GM18519 (cell line): Measurements from ENCODE around the gene ZFHX2.
"Not testable (repeated sequence)": the region's sequence is repeated elsewhere in the genome, so short reads cannot be mapped to it uniquely, and the experiment has no call there.

Source experiments
- ATAC-seq: cut with Tn5 transposase; IDR thresholded peaks from one replicate; pipeline ENCODE4 v1.9.1; 2021; ENCODE audit warnings: mild to moderate bottlenecking, moderate library complexity; ENCODE audit not compliant: unreplicated experiment, low FRiP score

The ZFHX2 gene

DNA sequence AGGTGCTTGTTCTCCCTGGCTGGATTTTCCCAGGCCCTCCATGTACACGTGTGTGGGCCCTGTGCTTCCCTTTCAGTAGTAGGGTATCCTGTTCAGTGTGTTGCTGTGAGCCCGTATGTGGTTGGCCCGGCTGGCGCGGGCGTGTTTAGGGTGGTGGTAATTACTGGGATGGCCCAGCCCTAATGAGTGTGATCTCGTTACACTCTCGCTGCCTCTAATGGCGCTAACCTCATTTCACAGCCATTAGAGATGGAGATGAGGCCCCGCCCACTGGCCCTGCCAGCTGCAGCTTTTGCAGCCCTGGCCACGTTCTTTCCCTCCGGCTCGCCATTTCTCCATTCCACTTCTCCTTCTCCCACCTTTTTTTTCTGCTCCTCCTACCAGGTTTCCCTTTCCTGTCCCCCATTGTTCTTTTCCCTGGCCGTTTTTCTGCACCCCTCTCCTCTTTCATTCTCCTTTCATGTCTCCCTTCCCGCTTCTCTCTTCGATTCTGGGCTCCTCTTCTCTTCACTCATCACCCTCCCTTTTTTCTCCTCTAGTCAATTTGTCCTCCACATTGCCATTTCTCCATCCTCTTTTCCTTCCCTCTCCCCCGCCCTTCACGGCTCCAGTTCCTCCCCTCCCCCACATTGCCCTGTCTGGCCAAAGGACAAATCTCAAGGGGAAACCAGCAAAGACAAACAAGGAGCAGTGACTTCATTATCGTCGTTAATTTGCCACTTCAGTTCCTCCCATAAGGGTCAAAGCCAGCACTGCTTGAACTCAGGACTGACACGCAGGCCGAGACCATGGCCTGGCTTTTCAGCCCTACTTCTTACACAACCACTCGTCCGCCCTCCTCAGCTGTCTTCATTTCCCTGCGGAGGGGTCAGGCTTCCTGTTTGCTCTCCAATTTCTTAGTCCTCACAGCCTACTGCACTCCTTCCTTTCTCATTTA lies 6.8 kb downstream of the ZFHX2 start:
- no peak for ATAC-seq

DNA sequence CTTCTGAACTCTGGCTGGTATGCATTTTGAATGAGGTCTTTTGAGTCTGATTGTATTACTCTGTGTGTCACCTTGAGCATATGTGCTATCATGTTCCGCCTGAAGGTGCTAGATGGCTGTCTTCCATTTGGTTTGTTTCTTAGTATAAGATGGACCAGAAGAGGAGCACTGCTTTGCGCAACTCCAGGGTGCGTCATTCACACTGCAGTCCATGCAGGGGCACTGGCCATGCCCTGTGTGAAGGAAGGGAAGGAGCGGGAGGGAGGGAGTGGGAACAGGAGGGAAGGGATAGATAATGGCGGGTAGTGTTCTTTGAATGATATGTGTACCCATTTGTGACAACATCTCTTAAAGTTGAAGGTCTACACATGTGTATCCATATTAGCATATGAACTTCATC lies 8.2 kb downstream of the ZFHX2 start:
- ATAC-seq, result no peak

DNA sequence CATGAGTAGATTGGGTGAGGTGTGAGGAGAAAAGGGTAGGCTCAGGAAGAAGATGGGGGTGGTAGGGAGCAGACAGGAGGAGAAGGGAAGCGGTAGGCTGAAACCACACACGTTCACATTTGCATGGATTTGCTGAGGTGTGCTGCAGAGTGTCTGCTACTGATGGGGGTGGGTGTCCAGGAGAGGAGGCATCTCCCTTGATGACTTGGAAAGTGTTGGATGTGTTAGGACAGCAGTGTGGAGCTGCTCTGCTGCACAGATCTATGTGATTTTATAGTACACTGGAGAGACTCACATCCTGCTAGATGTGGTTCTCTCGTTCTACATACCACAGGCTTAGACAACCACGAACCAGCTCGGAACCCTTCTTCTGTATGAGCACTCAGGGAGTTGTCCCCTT lies 9.3 kb downstream of the ZFHX2 start:
- ATAC-seq, result no peak

DNA sequence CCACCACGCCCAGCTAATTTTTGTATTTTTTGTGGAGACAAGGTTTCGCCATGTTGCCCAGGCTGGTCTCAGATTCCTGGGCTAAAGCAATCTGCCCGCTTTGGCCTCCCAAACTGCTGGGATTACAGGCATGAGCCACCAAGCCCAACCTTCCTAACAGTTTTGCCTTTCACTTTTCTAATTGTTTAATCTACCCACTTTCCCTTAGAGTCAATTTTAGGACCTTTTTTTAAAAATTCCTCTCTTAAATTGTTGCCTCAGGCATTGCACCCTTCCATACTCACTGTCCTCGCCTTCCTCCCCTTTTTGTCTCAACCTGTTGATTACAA lies 11.5 kb downstream of the ZFHX2 start:
- no peak for ATAC-seq

DNA sequence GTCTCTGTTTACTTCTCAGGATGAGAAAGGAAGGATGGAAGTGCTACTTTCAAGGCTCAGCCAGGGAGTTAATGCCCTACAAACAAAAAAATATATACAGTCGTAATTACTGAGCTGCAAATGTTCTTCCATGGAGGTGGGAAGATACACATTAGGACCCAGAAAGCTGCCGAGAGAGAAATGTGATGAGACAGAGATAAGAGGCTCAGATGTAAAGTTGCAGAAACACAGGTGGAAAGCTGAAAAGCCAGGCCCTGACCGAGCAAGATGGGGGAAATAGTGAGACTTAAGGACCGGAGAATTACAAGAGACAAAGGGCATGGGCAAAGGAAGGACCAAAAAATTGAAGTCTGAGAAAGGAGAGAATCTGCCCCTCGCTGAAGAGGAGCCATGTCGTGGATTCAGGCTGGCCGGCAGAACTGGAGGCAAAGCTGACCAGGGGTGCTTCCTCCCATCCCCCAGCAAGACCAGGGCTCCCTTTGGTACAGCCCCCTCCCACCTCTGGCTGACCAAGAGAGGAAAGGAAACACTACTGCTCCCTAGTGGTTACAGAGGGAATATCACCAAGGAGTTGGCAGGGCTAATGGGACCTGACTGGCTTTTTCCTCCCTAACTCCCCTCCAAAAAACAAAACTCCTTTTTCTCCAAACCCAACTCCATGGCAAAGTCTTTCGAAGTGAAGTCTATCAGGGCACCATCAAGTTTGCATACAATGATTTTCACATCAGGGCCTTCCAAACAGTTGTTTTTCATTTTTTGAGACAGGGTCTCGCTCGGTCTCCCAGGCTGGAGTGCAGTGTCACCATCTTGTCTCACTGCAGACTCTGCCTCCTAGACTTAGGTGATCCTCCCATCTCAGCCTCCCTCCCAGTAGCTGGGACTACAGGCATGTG lies 12.1 kb downstream of the ZFHX2 start:
- ATAC-seq, result no peak

DNA sequence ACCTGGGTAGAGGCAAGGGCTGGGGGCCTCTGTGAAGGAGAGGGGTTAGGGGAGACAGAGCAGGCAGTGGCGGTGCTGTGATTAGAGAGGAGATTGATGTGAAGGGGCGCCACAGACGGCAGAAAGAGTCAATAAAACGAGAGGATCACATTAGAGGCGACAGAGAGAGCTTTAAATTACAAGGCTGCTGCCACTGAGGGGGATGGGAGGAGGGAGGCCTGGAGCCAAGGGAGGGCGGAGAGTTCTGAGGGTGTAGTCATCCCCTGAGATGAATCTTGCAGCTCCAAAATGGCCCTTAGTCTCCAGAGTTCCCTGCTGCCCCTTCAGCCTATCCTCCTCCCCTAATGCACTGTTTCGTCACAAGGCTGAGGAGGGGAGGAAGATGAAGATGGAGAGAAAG lies 12.8 kb downstream of the ZFHX2 start:
- ATAC-seq, result no peak

DNA sequence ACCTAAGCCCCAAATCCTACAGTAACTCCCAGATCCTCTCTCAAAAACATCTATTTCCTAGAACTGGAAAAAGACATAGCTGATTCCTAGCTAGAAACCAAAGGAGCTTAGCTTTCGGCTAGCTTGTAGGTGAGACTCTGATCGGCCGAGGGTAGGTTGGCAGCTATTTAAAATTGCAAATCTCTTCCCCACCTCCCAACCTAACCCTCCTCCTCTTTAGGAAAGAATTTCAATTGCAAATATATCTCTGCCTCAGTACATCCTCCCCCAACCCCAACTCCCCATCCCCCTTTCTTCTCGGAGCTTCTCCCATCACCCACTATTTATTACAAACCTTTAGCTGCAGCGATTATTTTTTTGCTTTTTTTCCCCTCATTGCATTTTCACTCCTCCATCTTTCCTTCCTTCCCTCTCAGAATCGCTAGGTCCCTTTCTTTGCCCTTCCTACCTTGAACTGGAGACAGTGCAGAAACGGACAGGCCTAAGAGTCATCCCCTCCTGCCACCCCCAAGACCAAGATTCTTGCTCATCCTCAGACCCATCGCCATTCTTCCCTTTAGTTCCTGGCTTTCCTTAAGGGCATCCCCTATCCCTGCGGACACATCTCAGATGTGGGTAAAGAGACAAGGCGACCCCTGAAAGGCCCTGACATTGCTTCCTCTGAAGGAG lies 13.4 kb downstream of the ZFHX2 start:
- ATAC-seq, result no peak

DNA sequence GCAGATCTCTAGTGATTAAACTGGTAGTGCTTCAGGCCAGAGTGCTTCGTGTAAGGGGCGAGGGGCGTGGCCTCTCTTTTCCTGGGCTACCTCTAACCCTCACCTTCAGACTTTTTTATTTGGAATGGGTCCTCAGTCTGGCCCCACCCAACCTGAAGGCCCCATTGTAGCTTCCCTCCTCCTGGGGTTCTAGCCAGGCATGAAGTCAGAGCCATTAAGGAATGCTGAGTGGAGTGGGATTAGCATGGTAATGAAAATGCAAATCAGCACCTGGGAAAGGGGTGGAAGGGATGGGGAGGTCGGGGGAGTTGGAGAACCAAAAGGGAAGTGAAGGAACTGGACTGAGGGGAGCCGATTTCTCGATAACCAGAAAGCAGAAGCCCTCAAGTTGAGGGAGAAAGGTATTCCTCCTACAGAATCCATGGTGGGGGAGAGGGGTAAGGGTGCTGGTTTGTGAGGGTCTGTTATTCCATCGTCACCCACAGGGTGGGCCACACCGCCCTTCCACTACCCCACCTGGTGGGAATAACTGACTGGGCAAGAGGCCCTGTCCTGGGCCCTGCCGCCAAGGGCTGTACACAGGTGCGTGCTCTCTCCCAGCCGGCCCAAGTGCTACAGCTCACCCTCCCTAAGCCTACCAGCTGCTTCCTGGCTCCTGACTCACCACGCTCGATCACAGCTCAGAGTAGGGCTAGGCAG lies 14.1 kb downstream of the ZFHX2 start:
- no peak for ATAC-seq

DNA sequence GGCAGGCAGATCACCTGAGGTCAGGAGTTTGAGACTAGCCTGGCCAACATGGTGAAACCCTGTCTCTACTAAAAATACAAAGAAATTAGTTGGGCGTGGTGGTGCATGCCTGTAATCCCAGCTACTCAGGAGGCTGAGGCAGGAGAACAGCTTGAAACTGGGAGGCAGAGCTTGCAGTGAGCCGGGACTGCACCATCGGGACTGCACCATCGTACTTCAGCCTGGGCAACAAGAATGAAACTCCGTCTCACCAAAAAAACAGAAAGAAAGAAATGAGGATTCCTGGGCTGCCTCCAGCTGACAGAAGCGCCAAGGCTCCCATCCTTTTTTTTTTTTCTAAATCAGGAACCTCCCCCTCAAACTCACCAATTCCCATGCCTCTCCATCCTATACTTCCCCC lies 14.7 kb downstream of the ZFHX2 start:
- not testable (repeated sequence) for ATAC-seq

DNA sequence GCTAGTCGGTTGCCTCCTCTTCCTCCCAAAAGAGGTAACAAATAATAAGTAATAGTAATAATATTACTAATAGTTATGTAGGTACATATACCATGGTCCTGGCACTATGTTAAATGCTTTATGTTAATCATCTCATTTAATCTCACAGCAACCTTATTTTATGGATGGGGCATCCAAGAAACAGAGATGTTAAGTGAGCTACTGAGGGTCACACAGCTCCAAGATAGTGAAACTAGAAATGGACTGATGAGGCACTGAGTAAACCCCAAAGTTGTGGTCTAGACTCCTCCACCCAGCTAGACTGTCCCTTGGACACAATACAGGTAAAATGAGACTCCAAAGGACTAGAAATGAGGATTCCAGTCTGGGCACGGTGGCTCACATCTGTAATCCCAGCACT lies 15.1 kb downstream of the ZFHX2 start:
- no peak for ATAC-seq

DNA sequence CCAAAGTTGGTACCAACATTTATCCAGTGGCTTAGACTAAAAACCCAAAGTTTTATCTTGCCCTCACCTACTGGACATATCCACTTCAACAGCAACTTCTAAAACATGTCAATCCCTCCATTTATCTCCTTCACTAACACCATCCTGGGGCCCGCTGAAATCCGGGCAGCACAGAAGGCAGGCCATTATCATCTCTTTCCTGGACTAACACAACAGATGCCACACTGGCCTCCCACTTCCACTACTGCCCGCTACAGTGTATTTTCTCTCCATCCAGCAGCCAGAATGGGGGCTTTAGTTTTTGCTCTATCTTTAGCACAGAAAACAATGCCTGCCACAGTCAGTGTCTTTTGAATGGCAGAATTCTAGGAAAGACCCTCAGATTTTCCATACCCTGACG lies 15.6 kb downstream of the ZFHX2 start:
- ATAC-seq, result no peak

DNA sequence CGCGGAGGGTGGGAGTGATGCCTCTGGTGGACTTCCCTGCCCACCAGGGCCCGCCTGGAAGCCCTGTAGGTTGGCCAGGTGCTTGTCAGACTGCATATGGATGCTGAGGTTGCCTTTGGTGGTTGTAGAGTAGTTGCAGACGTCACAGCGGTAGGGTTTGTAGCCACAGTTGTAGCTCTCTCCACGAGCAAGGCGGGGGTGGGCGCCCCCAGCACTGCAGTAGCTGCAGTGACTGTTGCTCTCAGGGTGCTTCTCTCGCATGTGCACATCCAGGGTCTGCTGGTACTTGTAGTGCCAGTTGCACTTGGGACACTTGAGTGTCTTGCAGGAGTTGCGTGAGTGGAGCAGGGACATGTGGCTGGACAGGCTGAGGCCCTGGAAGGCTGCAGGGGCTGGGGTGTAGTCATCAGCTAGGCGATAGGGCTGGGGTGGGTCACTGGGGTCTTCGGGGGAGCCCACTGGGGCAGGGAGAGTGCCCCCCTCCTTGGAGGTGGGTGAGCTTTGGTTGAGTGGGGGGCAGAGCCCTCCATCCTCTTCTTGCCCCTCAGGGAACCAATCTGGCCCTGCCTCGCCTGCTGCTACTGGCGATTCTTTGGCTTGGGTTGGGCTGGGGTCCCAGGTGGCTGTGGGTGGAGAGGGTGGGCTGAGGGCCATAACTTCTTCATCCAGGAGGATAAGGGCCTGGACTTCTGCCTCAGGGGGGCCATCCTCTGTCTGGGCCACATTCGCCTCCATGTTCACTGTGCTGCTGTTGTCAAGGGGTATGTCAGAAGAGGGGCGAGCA lies 17.7 kb downstream of the ZFHX2 start:
- no peak for ATAC-seq

DNA sequence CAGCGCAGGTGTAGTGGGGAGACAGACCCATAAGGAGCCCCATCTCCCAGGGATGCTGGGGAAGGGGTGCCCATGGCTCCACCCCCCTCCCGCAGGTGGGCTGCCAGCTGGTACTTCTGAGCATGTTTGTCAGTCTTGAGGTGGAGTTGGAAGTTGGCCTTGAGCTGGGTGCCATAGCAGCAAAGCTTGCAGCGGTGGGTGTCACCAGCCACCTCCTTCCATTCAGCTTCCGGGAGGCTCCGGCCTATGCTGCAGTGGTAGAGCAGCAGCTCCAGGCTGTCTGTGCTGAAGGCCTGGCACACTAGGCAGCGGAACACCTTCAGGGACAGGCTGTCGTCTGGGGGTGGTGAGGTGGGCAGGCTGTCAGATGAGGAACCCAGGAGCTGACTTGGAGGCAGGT lies 18.9 kb downstream of the ZFHX2 start:
- ATAC-seq, result no peak

DNA sequence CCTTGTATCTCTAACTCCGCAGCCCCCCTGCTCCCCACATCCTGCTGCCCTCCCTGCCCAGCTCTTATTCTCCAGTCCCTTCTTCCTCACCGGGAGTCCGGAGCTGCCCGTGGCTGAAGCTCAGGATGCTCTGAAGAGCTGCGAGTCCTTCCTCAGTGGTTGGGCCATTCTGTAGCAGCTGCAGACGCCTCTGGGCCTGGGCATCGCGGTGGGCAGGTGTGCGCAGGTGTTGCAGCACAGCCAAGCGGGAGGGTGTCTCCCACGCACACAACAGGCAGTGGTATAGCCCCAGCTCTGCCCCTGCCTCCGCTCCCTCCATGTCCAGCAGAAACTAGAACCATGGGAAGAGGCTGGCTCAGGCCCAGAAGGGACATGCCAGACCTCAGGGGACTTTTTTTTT lies 20.2 kb downstream of the ZFHX2 start:
- no peak for ATAC-seq

DNA sequence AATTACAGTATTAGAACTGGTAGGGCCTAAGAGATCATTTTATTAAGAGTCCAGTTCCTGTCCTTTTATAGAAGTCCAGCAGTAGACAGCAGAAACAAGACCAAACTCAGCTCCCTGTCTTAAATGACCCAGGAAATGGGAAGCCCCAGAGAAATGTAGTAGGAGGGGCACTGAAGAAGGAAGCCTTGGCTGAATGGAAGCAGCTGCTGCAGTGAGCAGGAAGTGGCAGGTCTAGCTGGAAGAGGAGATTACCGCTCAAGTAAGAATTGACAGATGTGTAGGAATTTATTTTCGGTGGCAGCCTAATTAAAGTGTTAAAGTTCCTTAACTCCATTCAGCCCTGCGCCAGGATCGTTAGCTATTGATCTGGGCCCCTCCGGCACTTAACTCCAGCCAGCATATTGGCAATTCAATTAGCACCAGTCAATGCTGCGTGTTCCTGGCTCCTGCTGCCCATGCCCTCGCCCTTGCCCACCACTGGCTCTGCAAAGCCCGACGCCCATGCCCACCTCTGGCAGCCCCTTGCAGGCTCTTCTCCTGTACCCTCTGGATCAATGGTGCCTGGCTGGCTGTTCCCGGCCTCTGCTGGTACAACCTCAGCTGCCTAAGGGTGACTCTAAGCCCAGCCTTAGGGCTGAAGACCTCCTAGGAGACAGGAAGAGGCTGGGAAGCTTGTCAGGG lies 21.1 kb downstream of the ZFHX2 start:
- ATAC-seq, result no peak

DNA sequence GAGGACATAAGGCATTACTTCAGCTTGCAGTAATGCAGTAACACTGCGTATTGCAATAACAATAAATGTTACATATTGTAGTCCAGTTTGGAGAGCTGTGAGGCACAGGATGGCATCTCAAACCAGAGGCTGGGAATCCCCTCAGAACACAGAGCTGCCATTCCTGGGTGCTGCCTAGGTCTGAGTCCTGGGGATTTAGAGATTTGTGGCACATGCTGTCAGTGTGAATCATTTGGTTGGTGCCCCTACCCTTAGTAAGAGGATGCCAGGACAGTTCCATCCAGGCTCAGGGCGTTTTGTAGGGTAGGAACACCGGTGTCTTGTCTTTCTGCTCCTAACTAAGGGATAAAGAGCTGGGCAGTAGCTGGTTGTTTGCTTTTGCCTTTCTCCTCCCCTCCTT lies 22.5 kb downstream of the ZFHX2 start:
- no peak for ATAC-seq

DNA sequence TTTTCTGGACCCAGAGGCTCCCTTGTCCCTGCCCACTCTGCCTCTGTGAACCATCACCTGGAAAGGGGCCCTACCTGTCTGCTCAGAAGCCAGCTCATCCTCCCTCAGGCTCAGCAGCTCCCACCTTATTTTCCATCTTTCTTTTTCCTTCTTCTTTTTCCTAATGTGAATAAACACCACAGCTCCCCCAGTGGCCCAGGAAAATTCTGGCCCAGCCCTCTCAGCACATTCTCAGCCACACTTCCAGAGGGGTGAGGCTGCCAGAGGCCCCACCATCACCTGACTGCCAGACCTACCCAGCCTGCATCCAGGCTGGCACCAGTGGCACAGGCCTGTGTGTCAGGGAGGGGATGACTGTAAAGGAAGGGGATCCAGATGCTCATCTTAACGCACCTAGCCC lies 23.0 kb downstream of the ZFHX2 start:
- no peak for ATAC-seq

DNA sequence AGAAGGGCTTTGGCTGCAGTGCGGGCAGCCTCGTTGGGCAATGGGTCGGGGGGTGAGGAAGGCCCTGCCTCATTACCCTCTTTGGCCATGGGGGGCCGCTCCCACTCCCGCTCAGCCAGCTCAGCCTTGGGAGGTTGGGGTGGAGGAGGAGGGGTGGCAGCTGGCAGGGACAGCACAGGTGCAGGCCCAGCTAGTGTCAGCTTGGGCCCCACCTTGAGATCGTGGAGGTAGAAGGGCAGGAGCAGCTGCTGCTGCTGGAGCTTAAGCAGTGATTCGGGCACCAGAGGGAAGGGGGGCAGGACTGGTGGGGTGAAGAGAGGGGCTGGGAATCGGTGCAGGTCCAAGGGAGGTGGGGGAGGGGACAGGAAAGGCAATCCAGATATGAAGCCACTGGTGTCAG lies 26.0 kb downstream of the ZFHX2 start:
- ATAC-seq, result no peak

DNA sequence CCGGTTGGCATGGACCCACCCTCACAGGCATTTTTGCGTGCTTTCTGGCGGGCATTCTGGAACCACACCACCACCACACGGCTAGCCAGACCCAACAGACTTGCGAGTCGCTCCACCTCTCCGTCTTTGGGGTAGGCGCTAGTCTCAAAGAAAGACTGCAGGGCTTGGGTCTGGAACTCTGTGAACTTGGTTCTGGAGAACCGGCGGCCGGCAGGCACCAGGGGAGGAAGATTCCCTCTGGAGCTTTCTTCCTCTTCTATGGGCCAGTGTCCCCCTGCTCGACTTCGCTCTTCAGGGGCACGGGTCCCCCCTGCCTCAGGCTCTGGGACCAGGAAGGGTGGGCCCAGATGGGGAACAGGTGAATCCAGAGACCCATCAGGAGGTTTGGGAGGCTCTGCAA lies 26.6 kb downstream of the ZFHX2 start:
- ATAC-seq, result no peak
